H9 (cell line): ENCODE data around the gene TRAF3. TPM values are rescaled to one million over a fixed set of nuclear protein-coding genes. Genes with fewer than 3 reads are reported as not detected.

ENCODE experiments used
- DNase-seq: peaks from one replicate; pipeline ENCODE4 v3.0.0-alpha.2; 2017
- H2AFZ ChIP-seq: one replicate; pipeline ENCODE4 v1.6.1; 2013; ENCODE audit warnings: mild to moderate bottlenecking, low read length, control low read depth, moderate library complexity
- H2AK5ac ChIP-seq: 2 replicates; pipeline ENCODE4 v1.6.1; 2013; ENCODE audit warnings: low read length, control low read depth, mixed read lengths; ENCODE audit not compliant: insufficient read length
- H2BK120ac ChIP-seq: one replicate; pipeline ENCODE4 v1.6.1; 2013; ENCODE audit warnings: low read depth, mild to moderate bottlenecking, low read length, control low read depth, inconsistent platforms; ENCODE audit not compliant: poor library complexity, severe bottlenecking
- H2BK12ac ChIP-seq: 2 replicates; pipeline ENCODE4 v1.6.1; 2013; ENCODE audit warnings: low read length, control low read depth, mixed read lengths, low read depth; ENCODE audit not compliant: insufficient read length
- H2BK15ac ChIP-seq: 2 replicates; pipeline ENCODE4 v1.6.1; 2013; ENCODE audit warnings: low read depth, low read length, control low read depth
- H2BK20ac ChIP-seq: one replicate; pipeline ENCODE4 v1.6.1; 2013; ENCODE audit warnings: low read depth, mild to moderate bottlenecking, low read length, control low read depth, inconsistent platforms; ENCODE audit not compliant: poor library complexity, severe bottlenecking
- H2BK5ac ChIP-seq: 2 replicates; pipeline ENCODE4 v1.6.1; 2013; ENCODE audit warnings: low read length, control low read depth, mixed read lengths; ENCODE audit not compliant: insufficient read length
- H3K14ac ChIP-seq: 2 replicates; pipeline ENCODE4 v1.6.1; 2013; ENCODE audit warnings: low read length, control low read depth; ENCODE audit not compliant: insufficient read depth
- H3K18ac ChIP-seq: 2 replicates; pipeline ENCODE4 v1.6.1; 2013; ENCODE audit warnings: low read depth, mild to moderate bottlenecking, mixed read lengths, low read length, control low read depth; ENCODE audit not compliant: insufficient read length
- H3K23ac ChIP-seq: 2 replicates; pipeline ENCODE4 v1.6.1; 2013; ENCODE audit warnings: low read length, control low read depth, mixed read lengths, low read depth; ENCODE audit not compliant: insufficient read length
- H3K23me2 ChIP-seq: 2 replicates; pipeline ENCODE4 v1.6.1; 2013; ENCODE audit warnings: low read depth, mild to moderate bottlenecking, mixed read lengths, low read length, control low read depth; ENCODE audit not compliant: insufficient read length, poor library complexity, severe bottlenecking
- H3K27ac ChIP-seq: 2 replicates; pipeline ENCODE4 v1.5.1; 2013; ENCODE audit warnings: low read length, control low read depth, mixed read lengths, low read depth; ENCODE audit not compliant: insufficient read length
- H3K27me3 ChIP-seq: 2 replicates; pipeline ENCODE4 v1.6.1; 2013; ENCODE audit warnings: low read length, control low read depth, inconsistent platforms; ENCODE audit not compliant: insufficient read depth
- H3K4ac ChIP-seq: 2 replicates; pipeline ENCODE4 v1.6.1; 2013; ENCODE audit warnings: low read depth, mild to moderate bottlenecking, control low read depth, inconsistent platforms, low read length, moderate library complexity
- H3K4me1 ChIP-seq: 2 replicates; pipeline ENCODE4 v1.6.1; 2013; ENCODE audit warnings: low read length, control low read depth, inconsistent platforms; ENCODE audit not compliant: insufficient read depth
- H3K4me2 ChIP-seq: 2 replicates; pipeline ENCODE4 v1.6.1; 2013; ENCODE audit warnings: low read length, control low read depth, mixed read lengths; ENCODE audit not compliant: insufficient read length, insufficient read depth
- H3K56ac ChIP-seq: 2 replicates; pipeline ENCODE4 v1.6.1; 2013; ENCODE audit warnings: low read depth, mild to moderate bottlenecking, mixed read lengths, low read length, control low read depth; ENCODE audit not compliant: insufficient read length
- H3K79me1 ChIP-seq: 2 replicates; pipeline ENCODE4 v1.6.1; 2013; ENCODE audit warnings: low read depth, mild to moderate bottlenecking, moderate library complexity, low read length, control low read depth, inconsistent platforms; ENCODE audit not compliant: insufficient read depth, poor library complexity, severe bottlenecking
- H3K79me2 ChIP-seq: 2 replicates; pipeline ENCODE4 v1.6.1; 2013; ENCODE audit warnings: low read length, control low read depth, inconsistent platforms; ENCODE audit not compliant: insufficient read depth
- H3K9ac ChIP-seq: 2 replicates; pipeline ENCODE4 v1.6.1; 2013; ENCODE audit warnings: low read length, control low read depth, mixed read lengths; ENCODE audit not compliant: insufficient read length; ENCODE audit errors: extremely low read depth
- H3K9me3 ChIP-seq: one replicate; pipeline ENCODE4 v1.6.1; 2013; ENCODE audit warnings: low read depth, low read length, inconsistent platforms; ENCODE audit not compliant: control insufficient read depth
- H3T11ph ChIP-seq: one replicate; pipeline ENCODE4 v1.6.1; 2013; ENCODE audit warnings: mild to moderate bottlenecking, low read length, control low read depth, inconsistent platforms
- H4K20me1 ChIP-seq: one replicate; pipeline ENCODE4 v1.6.1; 2013; ENCODE audit not compliant: control insufficient read depth, insufficient read length, insufficient read depth
- H4K5ac ChIP-seq: 2 replicates; pipeline ENCODE4 v1.6.1; 2013; ENCODE audit warnings: low read depth, mild to moderate bottlenecking, mixed read lengths, low read length, control low read depth; ENCODE audit not compliant: insufficient read length
- H4K8ac ChIP-seq: replicated peaks from 2 replicates; pipeline ENCODE4 v1.6.1; 2013; ENCODE audit warnings: low read length, control low read depth, mixed read lengths, low read depth; ENCODE audit not compliant: insufficient read length
- H4K91ac ChIP-seq: 2 replicates; pipeline ENCODE4 v1.6.1; 2013; ENCODE audit warnings: low read depth, mild to moderate bottlenecking, moderate library complexity, mixed read lengths, low read length, control low read depth; ENCODE audit not compliant: insufficient read length
- H3K27ac Mint-ChIP-seq, 3 experiments: 2 replicates in 2 of 3; 3 replicates in 1 of 3; pipeline ENCODE4 v1.8.0; 2020 to 2021; ENCODE audit warnings: mixed read lengths in 3 of 3, mild to moderate bottlenecking in 1 of 3, moderate library complexity in 1 of 3
- H3K27me3 Mint-ChIP-seq: 2 replicates; pipeline ENCODE4 v1.8.0; 2021; ENCODE audit warnings: low read depth, mild to moderate bottlenecking, moderate library complexity, mixed read lengths
- H3K36me3 Mint-ChIP-seq, 3 experiments: 2 replicates in 2 of 3; 3 replicates in 1 of 3; pipeline ENCODE4 v1.8.0; 2020 to 2021; ENCODE audit warnings: low read depth in 3 of 3, mixed read lengths in 3 of 3; ENCODE audit not compliant: insufficient read depth in 1 of 3
- H3K4me1 Mint-ChIP-seq, 2 experiments: 2 replicates each; pipeline ENCODE4 v1.8.0; 2020; ENCODE audit warnings: mixed read lengths in 2 of 2
- H3K4me3 Mint-ChIP-seq, 2 experiments: 2 replicates in 1 of 2; 3 replicates in 1 of 2; pipeline ENCODE4 v1.8.0; 2020 to 2021; ENCODE audit warnings: mild to moderate bottlenecking in 2 of 2, mixed read lengths in 2 of 2, moderate library complexity in 1 of 2
- H3K9me3 Mint-ChIP-seq, 2 experiments: 2 replicates in 1 of 2; 3 replicates in 1 of 2; pipeline ENCODE4 v1.8.0; 2020; ENCODE audit warnings: mild to moderate bottlenecking in 2 of 2, mixed read lengths in 2 of 2, moderate library complexity in 1 of 2
- WGBS: extraction: QIAGEN DNeasy Blood & Tissue Kit; methylation state at CpG from one replicate; pipeline ENCODE4 v1.1.7; 2013; ENCODE audit warnings: missing lambda C conversion rate, low lambda C conversion rate, mixed read lengths; ENCODE audit not compliant: insufficient read length; ENCODE audit errors: extremely low coverage; 5-methylcytosine and 5-hydroxymethylcytosine counted together
- total RNA-seq: library from RNA; stranded (reverse); gene quantifications from 2 replicates; pipeline ENCODE4 v1.2.1, GENCODE V29; 2021
- TF ChIP-seq, protein P1 (sequence below): fragments of 200-600 bp; sonication (generic); conservative IDR thresholded peaks from 3 replicates; pipeline ENCODE4 v1.8.0; 2021; ENCODE audit warnings: antibody characterized with exemption, mild to moderate bottlenecking

Gene TRAF3
- total RNA-seq, 1 experiment from 2014 or later, result 9.6 TPM

DNA sequence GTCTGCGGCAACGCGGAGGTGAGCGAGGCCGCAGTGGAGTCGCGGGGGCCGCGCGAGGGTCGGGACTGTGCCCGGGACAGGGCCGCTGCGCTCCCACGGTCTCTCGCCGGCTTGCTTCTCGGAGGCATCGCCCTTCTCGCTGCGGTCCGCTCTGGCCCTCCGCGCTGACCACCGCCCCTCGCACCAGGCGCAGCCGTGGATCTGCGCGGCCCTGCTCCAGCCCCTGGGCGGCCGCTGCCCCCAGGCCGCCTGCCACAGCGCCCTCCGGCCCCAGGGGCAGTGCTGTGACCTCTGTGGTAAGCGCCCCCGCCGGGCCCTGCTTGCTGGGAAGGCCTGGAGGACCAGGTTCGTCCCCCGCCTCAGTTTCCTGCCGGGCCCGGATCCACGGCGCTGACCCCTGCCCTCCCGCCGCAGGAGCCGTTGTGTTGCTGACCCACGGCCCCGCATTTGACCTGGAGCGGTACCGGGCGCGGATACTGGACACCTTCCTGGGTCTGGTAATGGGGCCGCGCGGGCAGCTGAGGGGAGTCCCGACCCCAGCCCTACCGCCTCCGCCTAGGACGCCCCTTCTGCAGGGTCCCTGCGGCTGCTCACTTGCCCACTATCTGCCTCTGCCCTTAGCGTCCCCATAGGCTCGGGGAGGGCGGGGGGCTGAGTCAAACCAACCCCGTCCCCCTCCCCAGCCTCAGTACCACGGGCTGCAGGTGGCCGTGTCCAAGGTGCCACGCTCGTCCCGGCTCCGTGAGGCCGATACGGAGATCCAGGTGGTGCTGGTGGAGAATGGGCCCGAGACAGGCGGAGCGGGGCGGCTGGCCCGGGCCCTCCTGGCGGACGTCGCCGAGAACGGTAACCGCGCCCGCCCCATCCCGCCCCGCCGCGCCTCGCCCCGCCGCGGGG, 152.2 kb downstream of the TRAF3 start:
- no peak overlapping the region for H4K91ac ChIP-seq
- no peak overlapping the region for H3K9ac ChIP-seq
- Mint-ChIP-seq H3K4me3 (peak overlapping the region; percentile 25 to 56; a peak in 2 of 5 replicates), H3K27ac (no peak overlapping the region), H3K36me3 (peaks cover 2 to 21% (median 10%) of the 10 kb centered on the region in 3 experiments; a peak in 6 of 7 replicates), H3K27me3 (peaks cover 49% of the 10 kb centered on the region), H3K9me3 (no peaks in the 10 kb centered on the region; a peak in 1 of 5 replicates), H3K4me1 (peaks cover 15 to 17% of the 10 kb centered on the region in 2 experiments)
- H3K56ac ChIP-seq, result no peak overlapping the region
- H3K4me2 ChIP-seq, result peak overlapping the region; percentile 60
- H3K27me3 ChIP-seq, result peaks cover 14% of the 10 kb centered on the region
- no peak for DNase-seq
- H3K4ac ChIP-seq, result no peak overlapping the region
- H3K4me1 ChIP-seq, result no peaks in the 10 kb centered on the region
- no peak overlapping the region for H2AFZ ChIP-seq
- H2BK20ac ChIP-seq, result no peak overlapping the region
- H4K20me1 ChIP-seq, result no peaks in the 10 kb centered on the region
- peaks cover 25% of the 10 kb centered on the region for H3K23me2 ChIP-seq
- H2AK5ac ChIP-seq, result no peak overlapping the region
- no peak overlapping the region for H2BK120ac ChIP-seq
- no peak overlapping the region for H2BK15ac ChIP-seq
- H3K23ac ChIP-seq, result no peak overlapping the region
- no peak overlapping the region for H2BK5ac ChIP-seq
- H3K14ac ChIP-seq, result no peak overlapping the region; the same call in 1 of the 2 replicates
- H3K18ac ChIP-seq, result no peak overlapping the region
- H4K8ac ChIP-seq, result no peak overlapping the region
- H3K9me3 ChIP-seq, result no peaks in the 10 kb centered on the region
- no peak overlapping the region for H4K5ac ChIP-seq
- H3K27ac ChIP-seq, result no peak overlapping the region
- no peaks in the 10 kb centered on the region for H3K79me2 ChIP-seq
- H3T11ph ChIP-seq, result no peak overlapping the region
- H3K79me1 ChIP-seq, result no peaks in the 10 kb centered on the region
- no peak overlapping the region for H2BK12ac ChIP-seq
- WGBS, result no CpG with 5 or more reads among the region's 94 CpGs
- TF ChIP-seq, protein P1, sequence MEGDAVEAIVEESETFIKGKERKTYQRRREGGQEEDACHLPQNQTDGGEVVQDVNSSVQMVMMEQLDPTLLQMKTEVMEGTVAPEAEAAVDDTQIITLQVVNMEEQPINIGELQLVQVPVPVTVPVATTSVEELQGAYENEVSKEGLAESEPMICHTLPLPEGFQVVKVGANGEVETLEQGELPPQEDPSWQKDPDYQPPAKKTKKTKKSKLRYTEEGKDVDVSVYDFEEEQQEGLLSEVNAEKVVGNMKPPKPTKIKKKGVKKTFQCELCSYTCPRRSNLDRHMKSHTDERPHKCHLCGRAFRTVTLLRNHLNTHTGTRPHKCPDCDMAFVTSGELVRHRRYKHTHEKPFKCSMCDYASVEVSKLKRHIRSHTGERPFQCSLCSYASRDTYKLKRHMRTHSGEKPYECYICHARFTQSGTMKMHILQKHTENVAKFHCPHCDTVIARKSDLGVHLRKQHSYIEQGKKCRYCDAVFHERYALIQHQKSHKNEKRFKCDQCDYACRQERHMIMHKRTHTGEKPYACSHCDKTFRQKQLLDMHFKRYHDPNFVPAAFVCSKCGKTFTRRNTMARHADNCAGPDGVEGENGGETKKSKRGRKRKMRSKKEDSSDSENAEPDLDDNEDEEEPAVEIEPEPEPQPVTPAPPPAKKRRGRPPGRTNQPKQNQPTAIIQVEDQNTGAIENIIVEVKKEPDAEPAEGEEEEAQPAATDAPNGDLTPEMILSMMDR, result no peak
